GM12873 (cell line): ENCODE measurements around the gene SF3A2.

Experiments used
- CTCF ChIP-seq: IDR thresholded peaks from 2 replicates; pipeline ENCODE4 v1.5.1; 2012; ENCODE audit warnings: low read depth, mild to moderate bottlenecking, moderate library complexity, low read length, control low read depth; ENCODE audit not compliant: insufficient read depth; ENCODE audit errors: missing control alignments

Gene SF3A2

GRCh38 chr19:2287585-2288337 is 51.1 kb downstream of the SF3A2 start:
- no peak for TF ChIP-seq CTCF

GRCh38 chr19:2288338-2288817 is 51.8 kb downstream of the SF3A2 start:
- TF ChIP-seq CTCF = no peak

GRCh38 chr19:2288818-2289713 is 52.4 kb downstream of the SF3A2 start:
- no peak for TF ChIP-seq CTCF

GRCh38 chr19:2289714-2290435 is 53.3 kb downstream of the SF3A2 start:
- no peak for TF ChIP-seq CTCF

- no peak for TF ChIP-seq CTCF
These were observed 54.0 kb downstream of the SF3A2 start for GRCh38 chr19:2290441-2291184.

DNA sequence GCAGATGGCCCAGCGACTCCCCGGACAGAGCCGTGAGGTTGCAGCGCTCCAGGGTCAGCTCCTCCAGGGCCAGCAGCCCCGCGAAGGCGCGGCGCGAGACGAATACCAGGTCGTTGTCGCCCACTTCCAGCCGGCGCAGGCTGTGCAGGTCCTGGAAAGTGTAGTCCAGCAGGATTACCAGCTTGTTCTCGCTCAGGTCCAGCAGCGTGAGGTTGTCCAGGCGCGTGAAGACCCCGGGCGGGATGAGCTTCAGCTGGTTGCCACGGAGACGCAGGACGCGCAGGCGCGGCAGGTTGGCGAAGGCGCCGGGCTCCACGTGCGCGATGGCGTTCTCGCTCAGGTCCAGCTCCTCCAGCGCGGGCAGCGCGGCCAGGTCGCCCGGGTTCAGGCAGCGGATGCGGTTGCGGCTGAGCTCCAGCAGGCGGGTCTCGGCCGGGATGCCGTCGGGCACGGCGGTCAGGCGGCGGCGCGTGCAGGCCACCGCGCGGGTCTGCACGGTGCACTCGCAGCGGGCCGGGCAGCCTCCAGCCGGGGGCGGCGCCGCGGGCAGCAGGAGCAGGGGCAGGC is 54.6 kb downstream of the SF3A2 start:
- no peak for TF ChIP-seq CTCF
